ENCODE results near the gene SSBP3. TPM values are rescaled to one million over a fixed set of nuclear protein-coding genes. Genes with fewer than 3 reads are reported as not detected.

Gene SSBP3
- total RNA-seq, 1 experiment from 2014 or later, result 115 TPM

- TF ChIP-seq E2F4 (CRISPR knock-in tag; IDR thresholded peaks at IDR 0.05; ENCODE audit: borderline replicate concordance, low read depth) (no peak), RELA (CRISPR knock-in tag; IDR thresholded peaks at IDR 0.05; ENCODE audit: borderline replicate concordance) (no peak), TP53 (CRISPR knock-in tag; IDR thresholded peaks at IDR 0.05) (no peak)
These were observed 98.9 kb downstream of the SSBP3 start (continued) for GRCh38 chr1:54307305-54307704.

- CTCF ChIA-PET, result no interaction called here
- Mint-ChIP-seq H3K27ac (peak overlapping the region; percentile 5; the same call in 1 of the 2 replicates), H3K4me1 (peaks cover 93% of the 10 kb centered on the region), H3K4me3 (no peak overlapping the region), H3K36me3 (no peaks in the 10 kb centered on the region), H3K27me3 (ENCODE audit: low read depth) (no peaks in the 10 kb centered on the region), H3K9me3 (no peaks in the 10 kb centered on the region)
- ATAC-seq, result no peak
- no peak for DNase-seq (ENCODE audit: low spot score)
- POLR2A ChIA-PET, result interaction anchor here (0.6 to 1.7 kb wide), 2 partner anchors 15 to 203 kb away, joined by 3 to 5 read pairs; no protein-coding TSS in a partner anchor
- TF ChIP-seq CBFB (CRISPR knock-in tag; IDR thresholded peaks at IDR 0.05; ENCODE audit: low read depth), result no peak
- no peak for TF ChIP-seq CREM (CRISPR knock-in tag; IDR thresholded peaks at IDR 0.05)
- TF ChIP-seq PREB (CRISPR knock-in tag; IDR thresholded peaks at IDR 0.05; ENCODE audit: borderline replicate concordance), result no peak
- TF ChIP-seq ETV6 (CRISPR knock-in tag; IDR thresholded peaks at IDR 0.05), result no peak
These were observed 100.2 kb downstream of the SSBP3 start for GRCh38 chr1:54305906-54306514.

DNA sequence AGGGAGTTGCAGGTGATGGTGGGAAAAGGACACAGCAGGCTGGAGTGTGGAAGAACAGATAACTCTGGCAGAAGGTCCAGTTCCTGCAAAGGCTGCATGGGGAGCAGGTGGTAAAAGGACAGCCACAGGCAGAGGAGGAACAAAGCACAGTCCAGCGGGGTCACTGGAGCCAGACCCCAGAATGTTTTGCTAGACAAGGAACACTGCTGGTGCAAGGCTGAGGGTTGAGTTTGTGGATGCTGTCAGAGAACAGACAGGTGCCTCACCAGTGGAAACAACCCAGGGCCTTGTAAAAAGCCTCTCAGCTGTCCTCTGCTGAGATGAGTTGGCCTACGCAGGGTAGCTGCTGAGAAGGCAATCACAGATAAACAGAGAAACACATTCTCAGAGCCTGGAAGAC, 101.7 kb downstream of the SSBP3 start:
- no peaks in the 10 kb centered on the region for H3K27me3 Mint-ChIP-seq (ENCODE audit: low read depth)
- no peaks in the 10 kb centered on the region for H3K36me3 Mint-ChIP-seq
- H3K27ac Mint-ChIP-seq, result peak overlapping the region; percentile 41; the same call in 1 of the 2 replicates
- DNase-seq (ENCODE audit: low spot score) (no peak), ATAC-seq (no peak)
- H3K4me3 Mint-ChIP-seq, result no peak overlapping the region
- ChIA-PET CTCF (interaction anchor here (1.0 to 1.1 kb wide), 2 partner anchors 10 to 18 kb away, joined by 3 read pairs; no protein-coding TSS in a partner anchor), POLR2A (interaction anchor here (0.6 to 1.7 kb wide), 2 partner anchors 13 to 90 kb away, joined by 3 to 5 read pairs; no protein-coding TSS in a partner anchor)
- H3K4me1 Mint-ChIP-seq, result peaks cover 92% of the 10 kb centered on the region
- H3K9me3 Mint-ChIP-seq, result no peaks in the 10 kb centered on the region
- TF ChIP-seq HMGA2 (CRISPR knock-in tag; IDR thresholded peaks at IDR 0.05) (no peak), GTF2I (CRISPR knock-in tag; conservative IDR thresholded peaks at IDR 0.05) (no peak), AFF4 (CRISPR knock-in tag; IDR thresholded peaks at IDR 0.05; ENCODE audit: borderline replicate concordance) (no peak), MYBL2 (CRISPR knock-in tag; IDR thresholded peaks at IDR 0.05) (no peak), ZNF423 (CRISPR knock-in tag; IDR thresholded peaks at IDR 0.05) (no peak), SMAD3 (CRISPR knock-in tag; IDR thresholded peaks at IDR 0.05; ENCODE audit: borderline replicate concordance) (no peak), ERG (CRISPR knock-in tag; IDR thresholded peaks at IDR 0.05) (no peak), CBFB (CRISPR knock-in tag; IDR thresholded peaks at IDR 0.05; ENCODE audit: low read depth) (no peak), NR3C1 (CRISPR knock-in tag; conservative IDR thresholded peaks at IDR 0.05; ENCODE audit: low read depth) (no peak), ELF4 (CRISPR knock-in tag; IDR thresholded peaks at IDR 0.05; ENCODE audit: low read depth) (no peak), PREB (CRISPR knock-in tag; IDR thresholded peaks at IDR 0.05; ENCODE audit: borderline replicate concordance) (no peak), RORB (CRISPR knock-in tag; IDR thresholded peaks at IDR 0.05) (no peak), ZNF121 (CRISPR knock-in tag; IDR thresholded peaks at IDR 0.05) (no peak)
- TF ChIP-seq, protein P1, sequence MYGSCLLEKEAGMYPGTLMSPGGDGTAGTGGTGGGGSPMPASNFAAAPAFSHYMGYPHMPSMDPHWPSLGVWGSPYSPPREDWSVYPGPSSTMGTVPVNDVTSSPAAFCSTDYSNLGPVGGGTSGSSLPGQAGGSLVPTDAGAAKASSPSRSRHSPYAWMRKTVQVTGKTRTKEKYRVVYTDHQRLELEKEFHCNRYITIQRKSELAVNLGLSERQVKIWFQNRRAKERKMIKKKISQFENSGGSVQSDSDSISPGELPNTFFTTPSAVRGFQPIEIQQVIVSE (CRISPR knock-in tag; IDR thresholded peaks at IDR 0.05; ENCODE audit: borderline replicate concordance), result no peak

Measured in WTC11 (cell line).